ENCODE data around the gene CEACAM1.

The CEACAM1 gene

DNA sequence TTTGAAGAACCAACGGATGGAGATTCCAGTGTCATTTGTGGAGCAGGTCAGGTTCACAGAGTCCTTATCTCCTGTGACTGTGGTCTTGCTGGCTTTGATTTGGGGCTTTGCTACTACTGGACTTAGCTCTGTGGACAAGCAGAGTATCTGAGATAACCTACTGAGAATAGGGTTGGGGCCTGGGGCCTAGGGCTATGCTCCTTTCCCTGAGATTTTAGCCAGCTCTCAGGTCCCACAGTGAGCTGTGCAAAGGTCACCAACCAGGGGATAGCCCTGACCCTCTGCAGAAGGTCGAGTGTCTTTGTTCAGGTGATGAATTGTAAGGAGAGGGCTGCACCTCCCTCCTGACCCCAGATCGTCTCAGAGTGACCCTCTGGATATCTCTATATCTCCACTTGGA is 9.2 kb downstream of the CEACAM1 start:
- peaks cover under 1 to 52% of the 10 kb centered on the region in 2 experiments for H3K27me3 ChIP-seq (ENCODE audit: control insufficient read depth in 1 of 2, insufficient read depth in 1 of 2, low read length in 2 of 2)
- H2AFZ ChIP-seq (ENCODE audit: low read depth, low read length) = no peak overlapping the region
- no peak overlapping the region for H3K4me3 ChIP-seq (ENCODE audit: insufficient read depth in 1 of 2, low read depth in 1 of 2, low read length in 2 of 2)
- H3K4me2 ChIP-seq (ENCODE audit: low read length, poor library complexity, severe bottlenecking) = no peak overlapping the region
- no peak overlapping the region for H4K91ac ChIP-seq (ENCODE audit: low read length)
- no peak overlapping the region for H3K18ac ChIP-seq (ENCODE audit: low read depth in 1 of 2, low read length in 2 of 2)
- H3K4me1 ChIP-seq (ENCODE audit: control insufficient read depth, insufficient read depth, low read depth, low read length) = no peaks in the 10 kb centered on the region
- no peaks in the 10 kb centered on the region for H3K36me3 ChIP-seq (ENCODE audit: control insufficient read depth in 1 of 2, insufficient read depth in 2 of 2, low read depth in 1 of 2, low read length in 2 of 2)
- H3K79me1 ChIP-seq (replicated peaks; ENCODE audit: low read length, poor library complexity, severe bottlenecking) = no peaks in the 10 kb centered on the region
- no peak overlapping the region for H2BK15ac ChIP-seq (ENCODE audit: low read depth, poor library complexity, severe bottlenecking)
- H3K27ac ChIP-seq (ENCODE audit: low read length, poor library complexity, severe bottlenecking) = no peak overlapping the region
- no peak overlapping the region for H2BK5ac ChIP-seq (ENCODE audit: low read depth, low read length, poor library complexity, severe bottlenecking)
- no peak for DNase-seq
- WGBS = 91% methylated on average over 2 of the region's 3 CpGs
- H3K23ac ChIP-seq (ENCODE audit: low read length in 2 of 2) = no peak overlapping the region
- H3K4ac ChIP-seq (ENCODE audit: low read depth in 1 of 2, low read length in 2 of 2) = no peak overlapping the region
- H3K9me3 ChIP-seq (ENCODE audit: control insufficient read depth, low read length) = peaks cover 4% of the 10 kb centered on the region
- H3K14ac ChIP-seq (ENCODE audit: low read length in 2 of 2) = no peak overlapping the region
- H2BK12ac ChIP-seq (ENCODE audit: low read length in 2 of 2) = no peak overlapping the region
- H3K9ac ChIP-seq (ENCODE audit: low read length) = no peak overlapping the region
- no peak overlapping the region for H2BK120ac ChIP-seq (ENCODE audit: low read depth, low read length)
- no peak overlapping the region for H4K8ac ChIP-seq (ENCODE audit: low read length)
- H2AK5ac ChIP-seq (ENCODE audit: low read length, severe bottlenecking) = no peak overlapping the region

DNA sequence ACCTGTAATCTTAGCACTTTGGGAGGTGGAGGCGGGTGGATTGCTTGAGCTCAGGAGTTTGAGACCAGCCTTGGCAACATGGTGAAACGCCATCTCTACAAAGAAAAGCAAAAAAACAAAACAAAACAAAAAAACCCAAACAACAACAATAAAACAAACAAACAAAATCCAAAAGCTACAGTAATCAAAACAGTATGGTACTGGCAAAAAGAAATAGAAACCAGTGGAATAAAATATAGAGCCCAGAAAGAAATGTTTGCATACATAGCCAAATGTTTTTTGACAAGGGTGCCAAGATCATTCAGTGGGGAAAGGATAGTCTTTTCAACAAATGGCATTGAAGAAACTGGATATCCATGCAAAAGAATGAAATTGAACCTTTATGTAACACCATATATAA is 11.5 kb downstream of the CEACAM1 start:
- H3K18ac ChIP-seq (ENCODE audit: low read depth in 1 of 2, low read length in 2 of 2) = no peak overlapping the region
- WGBS = 75% methylated on average over 1 of the region's 2 CpGs

DNA sequence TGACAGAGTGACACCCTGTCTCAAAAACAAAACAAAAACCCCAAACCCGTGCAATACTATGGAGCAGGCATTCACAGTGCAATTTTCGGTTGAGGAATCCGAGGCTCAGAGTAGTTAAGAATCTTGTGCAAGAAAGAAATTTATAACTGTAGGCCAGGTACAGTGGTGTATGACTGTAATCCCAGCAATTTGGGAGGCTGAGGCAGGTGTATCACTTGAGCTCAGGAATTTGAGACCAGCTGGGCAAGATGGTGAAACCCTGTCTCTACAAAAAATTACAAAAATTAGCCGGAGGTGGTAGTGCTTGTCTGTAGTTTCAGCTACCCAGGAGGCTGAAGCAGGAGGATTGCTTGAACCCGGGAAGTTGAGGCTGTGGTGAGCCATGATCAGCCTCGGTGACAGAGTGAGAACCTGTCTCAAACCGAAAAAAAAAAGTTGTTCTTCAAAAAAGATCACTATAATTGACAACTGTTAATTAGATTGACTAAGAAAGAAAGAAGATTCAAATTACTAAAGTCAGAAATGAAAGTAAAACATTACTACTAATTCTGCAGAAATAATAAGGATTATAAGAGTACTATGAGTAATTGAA is 12.9 kb downstream of the CEACAM1 start:
- H3K18ac ChIP-seq (ENCODE audit: low read depth in 1 of 2, low read length in 2 of 2) = no peak overlapping the region
- H4K8ac ChIP-seq (ENCODE audit: low read length) = no peak overlapping the region
- H2BK15ac ChIP-seq (ENCODE audit: low read depth, poor library complexity, severe bottlenecking) = no peak overlapping the region
- no peak overlapping the region for H3K27ac ChIP-seq (ENCODE audit: low read length, poor library complexity, severe bottlenecking)
- no peak overlapping the region for H2AK5ac ChIP-seq (ENCODE audit: low read length, severe bottlenecking)
- 78% methylated on average over 5 of the region's 7 CpGs for WGBS
- H3K27me3 ChIP-seq (ENCODE audit: control insufficient read depth in 1 of 2, insufficient read depth in 1 of 2, low read length in 2 of 2) = peaks cover 0 to 44% of the 10 kb centered on the region in 2 experiments
- no peak overlapping the region for H4K91ac ChIP-seq (ENCODE audit: low read length)
- no peak overlapping the region for H3K9ac ChIP-seq (ENCODE audit: low read length)
- no peak overlapping the region for H2BK120ac ChIP-seq (ENCODE audit: low read depth, low read length)
- H3K4me1 ChIP-seq (ENCODE audit: control insufficient read depth, insufficient read depth, low read depth, low read length) = no peaks in the 10 kb centered on the region
- no peak overlapping the region for H3K4me2 ChIP-seq (ENCODE audit: low read length, poor library complexity, severe bottlenecking)
- H3K4ac ChIP-seq (ENCODE audit: low read depth in 1 of 2, low read length in 2 of 2) = no peak overlapping the region
- no peak overlapping the region for H3K4me3 ChIP-seq (ENCODE audit: insufficient read depth in 1 of 2, low read depth in 1 of 2, low read length in 2 of 2)
- no peak overlapping the region for H2BK5ac ChIP-seq (ENCODE audit: low read depth, low read length, poor library complexity, severe bottlenecking)
- H2BK12ac ChIP-seq (ENCODE audit: low read length in 2 of 2) = no peak overlapping the region
- H3K36me3 ChIP-seq (ENCODE audit: control insufficient read depth in 1 of 2, insufficient read depth in 2 of 2, low read depth in 1 of 2, low read length in 2 of 2) = no peaks in the 10 kb centered on the region
- peaks cover 4% of the 10 kb centered on the region for H3K9me3 ChIP-seq (ENCODE audit: control insufficient read depth, low read length)
- H3K79me1 ChIP-seq (replicated peaks; ENCODE audit: low read length, poor library complexity, severe bottlenecking) = no peaks in the 10 kb centered on the region
- no peak overlapping the region for H3K14ac ChIP-seq (ENCODE audit: low read length in 2 of 2)
- DNase-seq = no peak
- H3K23ac ChIP-seq (ENCODE audit: low read length in 2 of 2) = no peak overlapping the region
- H2AFZ ChIP-seq (ENCODE audit: low read depth, low read length) = no peak overlapping the region

More for the DNA sequence above, 11.5 kb downstream of the CEACAM1 start:
- peaks cover 4% of the 10 kb centered on the region for H3K9me3 ChIP-seq (ENCODE audit: control insufficient read depth, low read length)
- H2AFZ ChIP-seq (ENCODE audit: low read depth, low read length) = no peak overlapping the region
- peaks cover 0 to 43% of the 10 kb centered on the region in 2 experiments for H3K27me3 ChIP-seq (ENCODE audit: control insufficient read depth in 1 of 2, insufficient read depth in 1 of 2, low read length in 2 of 2)
- no peak overlapping the region for H3K4me2 ChIP-seq (ENCODE audit: low read length, poor library complexity, severe bottlenecking)
- H4K91ac ChIP-seq (ENCODE audit: low read length) = no peak overlapping the region
- no peak overlapping the region for H2AK5ac ChIP-seq (ENCODE audit: low read length, severe bottlenecking)
- no peak overlapping the region for H2BK5ac ChIP-seq (ENCODE audit: low read depth, low read length, poor library complexity, severe bottlenecking)
- DNase-seq = no peak
- no peak overlapping the region for H3K23ac ChIP-seq (ENCODE audit: low read length in 2 of 2)
- H4K8ac ChIP-seq (ENCODE audit: low read length) = no peak overlapping the region
- no peak overlapping the region for H3K9ac ChIP-seq (ENCODE audit: low read length)
- no peaks in the 10 kb centered on the region for H3K79me1 ChIP-seq (replicated peaks; ENCODE audit: low read length, poor library complexity, severe bottlenecking)
- H3K14ac ChIP-seq (ENCODE audit: low read length in 2 of 2) = no peak overlapping the region
- H3K4ac ChIP-seq (ENCODE audit: low read depth in 1 of 2, low read length in 2 of 2) = no peak overlapping the region
- no peak overlapping the region for H2BK120ac ChIP-seq (ENCODE audit: low read depth, low read length)
- no peak overlapping the region for H3K27ac ChIP-seq (ENCODE audit: low read length, poor library complexity, severe bottlenecking)
- no peak overlapping the region for H3K4me3 ChIP-seq (ENCODE audit: insufficient read depth in 1 of 2, low read depth in 1 of 2, low read length in 2 of 2)
- H2BK15ac ChIP-seq (ENCODE audit: low read depth, poor library complexity, severe bottlenecking) = no peak overlapping the region
- no peaks in the 10 kb centered on the region for H3K4me1 ChIP-seq (ENCODE audit: control insufficient read depth, insufficient read depth, low read depth, low read length)
- no peak overlapping the region for H2BK12ac ChIP-seq (ENCODE audit: low read length in 2 of 2)
- no peaks in the 10 kb centered on the region for H3K36me3 ChIP-seq (ENCODE audit: control insufficient read depth in 1 of 2, insufficient read depth in 2 of 2, low read depth in 1 of 2, low read length in 2 of 2)

DNA sequence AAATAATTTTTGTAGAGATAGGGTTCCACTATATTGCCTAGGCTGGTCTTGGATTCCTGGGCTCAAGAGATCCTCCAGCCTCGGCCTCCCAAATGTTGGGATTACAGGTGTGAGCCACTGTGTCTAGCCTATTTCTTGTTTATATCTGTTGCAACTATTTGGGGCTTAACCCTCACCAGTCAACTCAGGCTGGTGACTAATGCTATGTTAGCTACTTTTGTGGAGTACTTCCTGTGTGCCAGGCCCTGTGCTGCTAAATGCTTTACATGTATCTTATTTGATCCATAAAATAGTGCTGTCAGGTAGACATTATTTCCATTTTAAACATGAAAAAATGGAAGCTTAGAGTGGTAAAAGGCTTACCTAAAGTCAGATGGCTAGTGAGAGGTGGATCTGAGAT is 13.8 kb downstream of the CEACAM1 start:
- Histone ChIP-seq H4K91ac (ENCODE audit: low read length) (no peak overlapping the region), H2BK12ac (ENCODE audit: low read length in 2 of 2) (no peak overlapping the region), H3K4me2 (ENCODE audit: low read length, poor library complexity, severe bottlenecking) (no peak overlapping the region), H3K79me1 (replicated peaks; ENCODE audit: low read length, poor library complexity, severe bottlenecking) (no peaks in the 10 kb centered on the region), H3K18ac (ENCODE audit: low read depth in 1 of 2, low read length in 2 of 2) (no peak overlapping the region), H3K27ac (ENCODE audit: low read length, poor library complexity, severe bottlenecking) (no peak overlapping the region), H3K23ac (ENCODE audit: low read length in 2 of 2) (no peak overlapping the region), H3K9me3 (ENCODE audit: control insufficient read depth, low read length) (peaks cover 4% of the 10 kb centered on the region), H2BK5ac (ENCODE audit: low read depth, low read length, poor library complexity, severe bottlenecking) (no peak overlapping the region), H3K4ac (ENCODE audit: low read depth in 1 of 2, low read length in 2 of 2) (no peak overlapping the region), H3K4me1 (ENCODE audit: control insufficient read depth, insufficient read depth, low read depth, low read length) (no peaks in the 10 kb centered on the region), H2AK5ac (ENCODE audit: low read length, severe bottlenecking) (no peak overlapping the region), H2BK15ac (ENCODE audit: low read depth, poor library complexity, severe bottlenecking) (no peak overlapping the region), H2AFZ (ENCODE audit: low read depth, low read length) (no peak overlapping the region), H3K4me3 (ENCODE audit: insufficient read depth in 1 of 2, low read depth in 1 of 2, low read length in 2 of 2) (no peak overlapping the region), H3K14ac (ENCODE audit: low read length in 2 of 2) (no peak overlapping the region), H2BK120ac (ENCODE audit: low read depth, low read length) (no peak overlapping the region), H3K9ac (ENCODE audit: low read length) (no peak overlapping the region), H4K8ac (ENCODE audit: low read length) (no peak overlapping the region), H3K27me3 (ENCODE audit: control insufficient read depth in 1 of 2, insufficient read depth in 1 of 2, low read length in 2 of 2) (peaks cover 0 to 39% of the 10 kb centered on the region in 2 experiments), H3K36me3 (ENCODE audit: control insufficient read depth in 1 of 2, insufficient read depth in 2 of 2, low read depth in 1 of 2, low read length in 2 of 2) (no peaks in the 10 kb centered on the region)
- DNase-seq = no peak
- WGBS = 100% methylated on average over 1 of the region's 1 CpG
